SK-N-SH (cell line): ENCODE results near the gene POLA1.

Experiments used
- YY1 ChIP-seq: IDR thresholded peaks from 2 replicates; pipeline ENCODE4 v1.4.0; 2012; ENCODE audit warnings: low read depth, mild to moderate bottlenecking
- ZBTB33 ChIP-seq: IDR thresholded peaks from 2 replicates; pipeline ENCODE4 v1.4.0; 2012; ENCODE audit warnings: low read depth, borderline replicate concordance
- TF ChIP-seq, protein P1 (sequence below): fragments of 200-600 bp; sonication (generic); IDR thresholded peaks from 2 replicates; pipeline ENCODE4 v1.6.1; 2017; ENCODE audit warnings: antibody characterized with exemption, mild to moderate bottlenecking, moderate library complexity

GRCh38 chrX:25020391-25020904 is 326.7 kb downstream of the POLA1 start:
- TF ChIP-seq YY1 = no peak
- TF ChIP-seq, protein P1, sequence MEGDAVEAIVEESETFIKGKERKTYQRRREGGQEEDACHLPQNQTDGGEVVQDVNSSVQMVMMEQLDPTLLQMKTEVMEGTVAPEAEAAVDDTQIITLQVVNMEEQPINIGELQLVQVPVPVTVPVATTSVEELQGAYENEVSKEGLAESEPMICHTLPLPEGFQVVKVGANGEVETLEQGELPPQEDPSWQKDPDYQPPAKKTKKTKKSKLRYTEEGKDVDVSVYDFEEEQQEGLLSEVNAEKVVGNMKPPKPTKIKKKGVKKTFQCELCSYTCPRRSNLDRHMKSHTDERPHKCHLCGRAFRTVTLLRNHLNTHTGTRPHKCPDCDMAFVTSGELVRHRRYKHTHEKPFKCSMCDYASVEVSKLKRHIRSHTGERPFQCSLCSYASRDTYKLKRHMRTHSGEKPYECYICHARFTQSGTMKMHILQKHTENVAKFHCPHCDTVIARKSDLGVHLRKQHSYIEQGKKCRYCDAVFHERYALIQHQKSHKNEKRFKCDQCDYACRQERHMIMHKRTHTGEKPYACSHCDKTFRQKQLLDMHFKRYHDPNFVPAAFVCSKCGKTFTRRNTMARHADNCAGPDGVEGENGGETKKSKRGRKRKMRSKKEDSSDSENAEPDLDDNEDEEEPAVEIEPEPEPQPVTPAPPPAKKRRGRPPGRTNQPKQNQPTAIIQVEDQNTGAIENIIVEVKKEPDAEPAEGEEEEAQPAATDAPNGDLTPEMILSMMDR = no peak
- TF ChIP-seq ZBTB33 = no peak
